GM23338 (cell line): ENCODE measurements around the gene BAG5. TPM values are rescaled to one million over a fixed set of nuclear protein-coding genes. Genes with fewer than 3 reads are reported as not detected.

Experiments used
- ATAC-seq: fragments of 200-7000 bp; cut with Tn5 transposase; 3 replicates; pipeline ENCODE4 v1.9.1; 2020
- DNase-seq: peaks from one replicate; pipeline ENCODE4 v3.0.0-alpha.2; 2015; ENCODE audit warnings: low spot score
- H2AFZ ChIP-seq: fragments of 200-600 bp; sonication (generic); 2 replicates; pipeline ENCODE4 v1.8.0; 2016; ENCODE audit warnings: antibody characterized with exemption, mild to moderate bottlenecking, moderate library complexity
- H3F3A ChIP-seq: fragments of 200-600 bp; sonication (generic); replicated peaks from 2 replicates; pipeline ENCODE4 v1.8.0; 2017; ENCODE audit warnings: antibody characterized with exemption, mixed run types, low read depth
- H3K27ac ChIP-seq: fragments of 200-600 bp; sonication (generic); 2 replicates; pipeline ENCODE4 v1.6.1; 2016; ENCODE audit warnings: low read depth
- H3K27me3 ChIP-seq: fragments of 200-600 bp; sonication (generic); 2 replicates; pipeline ENCODE4 v1.8.0; 2016; ENCODE audit warnings: mild to moderate bottlenecking, mixed run types, moderate library complexity; ENCODE audit not compliant: insufficient read depth
- H3K36me3 ChIP-seq: fragments of 200-600 bp; sonication (generic); 2 replicates; pipeline ENCODE4 v1.8.0; 2016; ENCODE audit warnings: mild to moderate bottlenecking; ENCODE audit not compliant: insufficient read depth
- H3K4me1 ChIP-seq: fragments of 200-600 bp; sonication (generic); 2 replicates; pipeline ENCODE4 v1.8.0; 2016; ENCODE audit warnings: mild to moderate bottlenecking, moderate library complexity; ENCODE audit not compliant: insufficient read depth
- H3K4me2 ChIP-seq: fragments of 200-600 bp; sonication (generic); 2 replicates; pipeline ENCODE4 v1.7.1; 2017; ENCODE audit warnings: mixed run types
- H3K4me3 ChIP-seq: fragments of 200-600 bp; sonication (generic); 2 replicates; pipeline ENCODE4 v1.6.1; 2016; ENCODE audit warnings: mixed run types
- H3K79me2 ChIP-seq: fragments of 200-600 bp; sonication (generic); replicated peaks from 2 replicates; pipeline ENCODE4 v1.8.0; 2017; ENCODE audit warnings: mild to moderate bottlenecking; ENCODE audit not compliant: insufficient read depth
- H3K9me2 ChIP-seq: fragments of 200-600 bp; sonication (generic); 2 replicates; pipeline ENCODE4 v1.8.0; 2017; ENCODE audit not compliant: insufficient read depth
- H4K20me1 ChIP-seq: fragments of 200-600 bp; sonication (generic); replicated peaks from 2 replicates; pipeline ENCODE4 v1.8.0; 2017; ENCODE audit warnings: mild to moderate bottlenecking; ENCODE audit not compliant: insufficient read depth
- H3K27ac Mint-ChIP-seq: 2 replicates; pipeline ENCODE4 v1.8.0; 2020; ENCODE audit warnings: inconsistent platforms, mild to moderate bottlenecking, moderate library complexity, mixed read lengths
- H3K27me3 Mint-ChIP-seq: 3 replicates; pipeline ENCODE4 v1.8.0; 2022; ENCODE audit warnings: low read depth, mild to moderate bottlenecking, moderate library complexity, mixed read lengths, inconsistent platforms; ENCODE audit not compliant: insufficient read depth, poor library complexity
- H3K36me3 Mint-ChIP-seq: 3 replicates; pipeline ENCODE4 v1.8.0; 2021; ENCODE audit warnings: low read depth, mild to moderate bottlenecking, inconsistent platforms, moderate library complexity, mixed read lengths
- H3K4me1 Mint-ChIP-seq: 3 replicates; pipeline ENCODE4 v1.8.0; 2020; ENCODE audit warnings: mild to moderate bottlenecking, inconsistent platforms, mixed read lengths
- H3K4me3 Mint-ChIP-seq: 3 replicates; pipeline ENCODE4 v1.8.0; 2021; ENCODE audit warnings: moderate library complexity, mild to moderate bottlenecking, inconsistent platforms, mixed read lengths
- H3K9me3 Mint-ChIP-seq: 3 replicates; pipeline ENCODE4 v1.8.0; 2020; ENCODE audit warnings: moderate library complexity, mild to moderate bottlenecking, inconsistent platforms, mixed read lengths
- CREB1 ChIP-seq: fragments of 250-450 bp; sonication (Bioruptor Pico); IDR thresholded peaks from 2 replicates; pipeline ENCODE4 v1.5.0; 2020; ENCODE audit warnings: low read depth, mild to moderate bottlenecking, moderate library complexity
- CTCF ChIP-seq, 2 experiments: fragments of 200-600 bp in 1 of 2; sonication (generic) in 1 of 2; conservative IDR thresholded peaks; 2 replicates each; pipeline versions ENCODE4 v1.5.1 to v1.6.1; 2016 to 2017; ENCODE audit warnings: antibody characterized with exemption in 2 of 2, low read depth in 2 of 2, mild to moderate bottlenecking in 2 of 2, moderate library complexity in 1 of 2
- ETS1 ChIP-seq: IDR thresholded peaks from 2 replicates; pipeline ENCODE4 v1.6.1; 2016; ENCODE audit warnings: antibody characterized with exemption
- EZH2 ChIP-seq: fragments of 200-600 bp; sonication (generic); IDR thresholded peaks from one replicate; pipeline ENCODE4 v1.8.0; 2017; ENCODE audit warnings: antibody characterized with exemption, mild to moderate bottlenecking, low read depth; ENCODE audit not compliant: unreplicated experiment
- EZH2phosphoT487 ChIP-seq: fragments of 200-600 bp; sonication (generic); IDR thresholded peaks from one replicate; pipeline ENCODE4 v1.8.1; 2018; ENCODE audit warnings: antibody characterized with exemption; ENCODE audit not compliant: unreplicated experiment
- JUNB ChIP-seq: IDR thresholded peaks from one replicate; pipeline ENCODE4 v1.6.1; 2016; ENCODE audit warnings: antibody characterized with exemption; ENCODE audit not compliant: unreplicated experiment
- NANOG ChIP-seq: IDR thresholded peaks from 2 replicates; pipeline ENCODE4 v1.6.1; 2016; ENCODE audit warnings: antibody characterized with exemption, borderline replicate concordance
- POLR2AphosphoS5 ChIP-seq: IDR thresholded peaks from 2 replicates; pipeline ENCODE4 v1.6.1; 2016; ENCODE audit warnings: antibody characterized with exemption, low read depth
- ZNF114 ChIP-seq: fragments of 250-450 bp; sonication (Bioruptor Pico); IDR thresholded peaks from 2 replicates; pipeline ENCODE4 v1.5.0; 2020; ENCODE audit warnings: mild to moderate bottlenecking, moderate library complexity
- ZNF331 ChIP-seq: fragments of 250-450 bp; sonication (Bioruptor Pico); IDR thresholded peaks from 2 replicates; pipeline ENCODE4 v1.5.0; 2020; ENCODE audit warnings: low read depth, mild to moderate bottlenecking, moderate library complexity
- polyA plus RNA-seq: library from polyadenylated mRNA; unstranded; fragments of >200 nt; fragmentation: Nextera tagmentation; extraction: Ambion mirVana; gene quantifications from 2 replicates; pipeline ENCODE4 v1.2.1, GENCODE V29; 2016
- total RNA-seq: library from RNA; depleted of rRNA; stranded (reverse); fragments of >200 nt; shearing (Covaris generic); gene quantifications from 2 replicates; pipeline ENCODE4 v1.2.3, GENCODE V29; 2014

The BAG5 gene
- total and polyA plus RNA-seq, 2 experiments from 2014 or later, result 21.1 to 29.2 TPM

- TF ChIP-seq CTCF (conservative IDR thresholded peaks at IDR 0.05; ENCODE audit: low read depth in 2 of 2), result no peak
- TF ChIP-seq NANOG, result no peak
Measured at GRCh38 chr14:103607822-103608221, 45.4 kb upstream of the BAG5 start (continued).

- peak; percentile 76 for ATAC-seq
- Histone ChIP-seq H3K36me3 (no peaks in the 10 kb centered on the region), H2AFZ (no peak overlapping the region), H3K4me2 (peak overlapping the region; percentile 51; the same call in 1 of the 2 replicates), H3K79me2 (no peaks in the 10 kb centered on the region), H3K4me3 (no peak overlapping the region), H4K20me1 (no peaks in the 10 kb centered on the region), H3K4me1 (peaks cover 3% of the 10 kb centered on the region; the same call in 1 of the 2 replicates), H3K27me3 (no peaks in the 10 kb centered on the region), H3K27ac (no peak overlapping the region), H3F3A (0 out of 2 replicates have a peak, but pooled peaks cover 3% of the 10 kb centered on the region), H3K9me2 (no peaks in the 10 kb centered on the region)
- Mint-ChIP-seq H3K9me3 (peaks cover 30% of the 10 kb centered on the region), H3K27ac (no peak overlapping the region), H3K4me3 (no peak overlapping the region), H3K27me3 (peaks cover 19% of the 10 kb centered on the region), H3K4me1 (peaks cover 14% of the 10 kb centered on the region), H3K36me3 (peaks cover 18% of the 10 kb centered on the region)
- DNase-seq, result peak; percentile 65
- TF ChIP-seq JUNB, result no peak
- TF ChIP-seq CTCF (conservative IDR thresholded peaks at IDR 0.05; ENCODE audit: low read depth in 2 of 2), result peak in 1 of 2 experiments; percentile 51; a peak in 2 of 4 replicates
Measured at GRCh38 chr14:103606963-103607668, 44.7 kb upstream of the BAG5 start.

GRCh38 chr14:103604620-103605019, 42.2 kb upstream of the BAG5 start:
- Histone ChIP-seq H3K4me1 (peaks cover 3% of the 10 kb centered on the region; the same call in 1 of the 2 replicates), H3F3A (0 out of 2 replicates have a peak, but pooled peaks cover 3% of the 10 kb centered on the region), H3K9me2 (no peaks in the 10 kb centered on the region), H3K27me3 (no peaks in the 10 kb centered on the region), H3K36me3 (no peaks in the 10 kb centered on the region), H2AFZ (no peak overlapping the region), H3K4me2 (no peak overlapping the region), H3K4me3 (no peak overlapping the region), H3K27ac (no peak overlapping the region), H3K79me2 (no peaks in the 10 kb centered on the region), H4K20me1 (no peaks in the 10 kb centered on the region)
- H3K27ac Mint-ChIP-seq, result no peak overlapping the region; the same call in 1 of the 2 replicates
- no peak for ATAC-seq
- H3K36me3 Mint-ChIP-seq, result peaks cover 3% of the 10 kb centered on the region; the same call in 1 of the 3 replicates
- H3K4me3 Mint-ChIP-seq, result no peak overlapping the region
- no peak for DNase-seq
- H3K9me3 Mint-ChIP-seq, result peaks cover 7% of the 10 kb centered on the region
- H3K27me3 Mint-ChIP-seq, result peaks cover 15% of the 10 kb centered on the region
- H3K4me1 Mint-ChIP-seq, result peaks cover 14% of the 10 kb centered on the region
- no peak for TF ChIP-seq NANOG
- TF ChIP-seq ZNF331 (CRISPR knock-in tag), result no peak
- TF ChIP-seq ZNF114, result no peak
- no peak for TF ChIP-seq CTCF (conservative IDR thresholded peaks at IDR 0.05; ENCODE audit: low read depth in 2 of 2)
- TF ChIP-seq POLR2AphosphoS5, result no peak
- TF ChIP-seq ETS1, result no peak
- TF ChIP-seq EZH2, result no peak
- no peak for TF ChIP-seq CREB1
- TF ChIP-seq JUNB, result no peak
- no peak for TF ChIP-seq EZH2phosphoT487
